Activated CD4-positive, alpha-beta memory T cell treated with anti-CD3 and anti-CD28 coated beads for 36 hours (primary cell): ENCODE data around the gene NOS3. TPM values are rescaled to one million over a fixed set of nuclear protein-coding genes. Genes with fewer than 3 reads are reported as not detected.

ENCODE experiments used
- CTCF ChIA-PET: fragments of 350-600 bp; sonication (Branson Sonifier 250); formaldehyde crosslinking; loops from one replicate; lab custom pipeline; 2021; ENCODE audit warnings: antibody characterized with exemption, inconsistent platforms; lab: Charles Lee
- POLR2A ChIA-PET: fragments of 350-600 bp; sonication (Branson Sonifier 250); formaldehyde crosslinking; loops from one replicate; lab custom pipeline; 2021; ENCODE audit warnings: antibody characterized with exemption; lab: Charles Lee
- DNase-seq: peaks from one replicate; pipeline ENCODE4 v3.0.0-alpha.2; 2020
- H3K27ac Mint-ChIP-seq: one replicate; pipeline ENCODE4 v1.8.0; 2021; ENCODE audit warnings: mixed read lengths
- H3K27me3 Mint-ChIP-seq: one replicate; pipeline ENCODE4 v1.8.0; 2021; ENCODE audit warnings: mixed read lengths
- H3K36me3 Mint-ChIP-seq: one replicate; pipeline ENCODE4 v1.8.0; 2021; ENCODE audit warnings: mixed read lengths
- H3K4me1 Mint-ChIP-seq: one replicate; pipeline ENCODE4 v1.8.0; 2021; ENCODE audit warnings: low read depth, mixed read lengths
- H3K4me3 Mint-ChIP-seq: one replicate; pipeline ENCODE4 v1.8.0; 2021; ENCODE audit warnings: mild to moderate bottlenecking, mixed read lengths
- H3K9me3 Mint-ChIP-seq: one replicate; pipeline ENCODE4 v1.8.0; 2021; ENCODE audit warnings: mixed read lengths
- intact Hi-C: fragments of 100-400 bp; cut with micrococcal nuclease; formaldehyde crosslinking; loops from one replicate; pipeline ENCODE4 v1.15.1; 2023
- total RNA-seq, 2 experiments: library from RNA; stranded (reverse); gene quantifications; one replicate each; pipeline ENCODE4 v1.2.3, GENCODE V29; 2021

Gene NOS3
- 10 to 100 TPM; 10.4 to 13.2 TPM for total RNA-seq

DNA sequence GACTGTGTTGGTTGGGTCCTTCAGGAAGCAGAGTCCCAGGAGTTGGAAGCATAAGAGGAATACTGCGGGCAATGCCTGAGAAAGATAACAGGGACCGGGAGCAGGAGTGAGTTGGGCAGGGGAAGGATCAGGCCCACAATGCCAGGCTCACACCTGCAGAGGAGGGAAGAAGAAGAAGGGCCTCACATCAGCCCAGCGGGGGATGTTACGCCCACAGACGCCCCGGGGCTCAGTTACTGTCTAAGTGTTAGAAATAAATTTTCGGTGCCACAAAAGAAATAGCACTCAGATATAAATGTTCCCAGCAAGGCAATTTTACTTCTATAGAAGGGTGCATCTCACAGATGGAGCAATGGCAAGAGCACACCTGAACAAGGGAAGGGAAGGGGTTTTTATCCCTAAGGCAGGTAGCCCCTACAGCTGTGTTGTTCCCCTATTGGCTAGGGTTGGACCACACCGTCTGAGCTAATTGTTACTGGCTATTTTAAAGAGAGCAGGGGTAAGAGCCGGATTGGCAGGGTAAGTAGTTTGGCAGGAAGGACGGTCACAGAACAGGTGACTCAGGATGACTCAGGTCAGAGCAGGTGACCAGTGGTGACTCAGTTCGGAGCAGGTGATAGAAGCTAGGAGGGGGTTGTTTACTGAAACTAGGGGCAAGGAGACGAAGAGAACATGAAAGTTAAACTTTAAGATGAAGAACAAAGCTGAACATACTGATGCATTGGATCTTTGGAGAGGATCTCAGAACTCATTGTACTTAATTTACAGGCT lies at the start of gene NOS3:
NOS3 (plus strand) TSS at position 602 of the 771 bp plus-strand sequence. CDS start 2,787 bp downstream, outside the sequence.
- DNase-seq = no peak
- Mint-ChIP-seq H3K36me3 (peaks cover 3% of the 10 kb centered on the region), H3K4me3 (no peak within 1 kb of the TSS), H3K27ac (no peak within 1 kb of the TSS), H3K27me3 (no peaks in the 10 kb centered on the region), H3K4me1 (peaks cover 34% of the 10 kb centered on the region), H3K9me3 (peaks cover 25% of the 10 kb centered on the region)
- ChIA-PET POLR2A (no interaction called here), CTCF (interaction anchor here (0.8 to 7.4 kb wide), 6 partner anchors 10 to 114 kb away, joined by 3 to 53 read pairs (median 10); no protein-coding TSS in a partner anchor)
- intact Hi-C loops = no loop called here

DNA sequence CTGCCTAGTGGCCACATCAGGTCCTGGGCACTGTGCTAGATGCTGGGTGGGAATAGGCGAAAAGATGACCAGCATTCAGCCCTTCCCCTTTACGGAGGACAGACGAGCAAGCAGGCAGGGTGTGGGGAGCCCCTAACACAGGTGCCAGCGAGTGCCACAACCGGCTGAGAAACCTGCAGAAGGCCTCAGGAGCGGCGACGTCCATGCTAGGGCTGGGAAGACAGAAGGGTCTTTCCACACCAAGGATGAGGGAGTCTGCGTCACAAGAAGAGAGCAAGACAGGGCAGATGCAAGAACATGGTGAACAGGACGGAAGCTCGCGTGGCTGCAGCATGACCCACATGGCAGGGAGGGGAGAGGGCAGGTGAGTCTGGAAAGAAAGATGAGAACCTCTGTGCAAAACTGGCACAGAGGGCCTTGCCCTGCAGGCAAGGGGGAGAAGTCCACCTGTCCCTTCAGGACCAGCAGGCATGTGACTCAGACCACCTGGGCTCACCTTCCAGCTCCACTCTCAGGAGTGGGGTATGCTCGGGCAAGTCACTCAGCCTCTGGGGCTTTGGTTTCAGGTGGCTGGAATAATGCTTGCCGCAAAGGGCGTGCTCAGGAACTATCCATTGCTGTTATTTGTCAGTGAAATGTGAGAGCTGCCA lies 49.3 kb upstream of the NOS3 start:
- Mint-ChIP-seq H3K4me3 (no peak overlapping the region), H3K9me3 (no peaks in the 10 kb centered on the region), H3K27ac (no peak overlapping the region), H3K27me3 (peaks cover 3% of the 10 kb centered on the region), H3K36me3 (no peaks in the 10 kb centered on the region), H3K4me1 (peaks cover 40% of the 10 kb centered on the region)
- intact Hi-C loops = no loop called here
- DNase-seq = no peak
- POLR2A ChIA-PET = no interaction called here
- CTCF ChIA-PET = interaction anchor here (1.3 to 1.7 kb wide), 3 partner anchors 21 to 183 kb away, joined by 5 to 8 read pairs (median 6); no protein-coding TSS in a partner anchor

DNA sequence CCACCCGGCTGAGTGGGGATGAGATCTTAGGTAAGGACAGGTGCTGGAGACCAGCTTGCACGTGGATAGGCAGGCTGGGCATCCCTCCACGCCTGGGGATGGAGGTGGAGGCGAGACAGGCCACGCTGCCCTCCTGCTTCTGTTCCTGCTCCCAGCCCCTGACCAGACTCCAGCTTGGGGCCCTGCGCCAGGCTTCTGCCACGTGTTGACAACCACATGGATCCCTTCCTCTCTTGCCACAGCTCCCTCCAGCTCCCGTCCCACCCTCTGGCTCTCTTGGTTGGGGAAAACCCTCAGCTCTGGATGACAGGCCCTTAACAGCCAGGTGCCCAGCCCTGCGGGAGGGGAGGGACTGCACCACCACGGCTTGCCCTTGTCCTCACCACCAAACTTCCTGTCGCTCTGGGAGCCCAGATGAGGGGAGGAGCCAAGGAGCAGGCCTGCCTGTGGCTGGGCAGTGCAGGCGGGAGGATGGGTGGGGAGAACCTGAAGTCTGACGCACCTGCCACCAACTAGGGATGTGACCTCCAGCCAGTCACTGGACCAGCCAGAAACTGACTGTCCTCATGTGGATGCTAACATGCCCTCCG lies 48.7 kb upstream of the NOS3 start:
- Mint-ChIP-seq H3K27me3 (peaks cover 3% of the 10 kb centered on the region), H3K9me3 (no peaks in the 10 kb centered on the region), H3K27ac (no peak overlapping the region), H3K36me3 (no peaks in the 10 kb centered on the region), H3K4me3 (no peak overlapping the region), H3K4me1 (peaks cover 40% of the 10 kb centered on the region)
- ChIA-PET POLR2A (interaction anchor here (1.1 kb wide), 1 partner anchor 12 kb away, joined by 3 read pairs; no protein-coding TSS in a partner anchor), CTCF (interaction anchor here (1.3 to 1.7 kb wide), 3 partner anchors 20 to 182 kb away, joined by 5 to 8 read pairs (median 6); no protein-coding TSS in a partner anchor)
- intact Hi-C loops = no loop called here
- DNase-seq = peak; percentile 74

DNA sequence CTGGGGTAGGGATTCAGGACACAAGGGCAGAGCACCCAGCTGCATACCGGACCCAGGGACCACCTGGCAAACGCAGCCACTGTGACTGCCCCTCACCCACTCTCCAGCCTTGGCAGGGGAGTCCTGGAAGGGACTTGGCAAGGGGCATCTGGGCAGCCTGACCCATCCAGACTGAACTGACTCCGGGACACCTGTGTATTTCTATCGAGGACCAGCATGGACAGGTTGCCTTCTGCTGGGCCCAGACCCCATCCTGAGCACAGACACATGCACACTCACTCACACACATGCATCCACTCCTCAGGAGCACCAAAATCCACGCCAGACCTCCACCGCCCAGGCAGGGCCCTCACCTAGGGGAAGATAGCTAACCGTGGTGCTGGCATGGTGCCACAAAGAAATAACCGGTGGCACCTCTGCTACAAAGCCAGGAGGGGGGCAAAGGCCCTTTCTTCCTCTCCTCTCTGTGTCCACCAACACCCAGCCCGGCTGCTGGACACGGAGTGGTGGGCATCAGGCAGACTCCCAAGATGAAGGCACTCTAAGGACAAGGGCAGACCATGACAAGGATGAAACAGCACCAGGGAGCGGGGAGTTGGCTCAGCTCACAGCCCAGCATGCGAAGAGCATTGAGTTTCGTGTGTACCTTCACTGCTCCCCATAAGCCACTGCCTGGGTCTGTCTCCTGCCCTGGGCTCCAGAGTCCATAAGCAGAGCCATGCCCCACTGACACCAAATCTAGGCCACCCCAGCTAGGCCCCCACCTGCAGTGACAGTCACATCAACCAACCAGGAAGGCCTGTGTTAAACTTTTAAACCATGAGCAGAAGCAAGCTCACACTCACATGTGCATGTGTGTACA lies 48.0 kb upstream of the NOS3 start:
- Mint-ChIP-seq H3K4me3 (no peak overlapping the region), H3K9me3 (no peaks in the 10 kb centered on the region), H3K4me1 (peaks cover 33% of the 10 kb centered on the region), H3K36me3 (no peaks in the 10 kb centered on the region), H3K27me3 (peaks cover 3% of the 10 kb centered on the region), H3K27ac (no peak overlapping the region)
- POLR2A ChIA-PET = interaction anchor here (1.1 kb wide), 1 partner anchor 11 kb away, joined by 3 read pairs; no protein-coding TSS in a partner anchor
- DNase-seq = peak; percentile 8
- intact Hi-C loops = no loop called here
- CTCF ChIA-PET = interaction anchor here (1.3 to 1.7 kb wide), 3 partner anchors 20 to 181 kb away, joined by 5 to 8 read pairs (median 6); no protein-coding TSS in a partner anchor

DNA sequence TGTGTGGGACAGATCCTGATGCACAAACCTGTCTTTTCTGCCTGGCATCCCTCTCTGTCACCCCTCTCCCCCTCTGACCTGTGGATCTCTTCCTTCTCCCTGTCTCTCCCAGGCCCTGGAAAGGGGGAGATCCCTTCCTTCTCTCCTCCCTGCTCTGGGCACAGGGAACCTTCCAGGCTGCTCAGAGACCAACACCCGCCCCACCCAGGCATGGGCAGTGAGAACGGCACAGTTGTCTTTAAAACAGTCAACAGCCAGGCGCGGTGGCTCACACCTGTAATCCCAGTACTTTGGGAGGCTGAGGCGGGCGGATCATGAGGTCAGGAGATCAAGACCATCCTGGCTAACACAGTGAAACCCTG lies 47.4 kb upstream of the NOS3 start:
- Mint-ChIP-seq H3K27me3 (peaks cover 6% of the 10 kb centered on the region), H3K9me3 (no peaks in the 10 kb centered on the region), H3K36me3 (no peaks in the 10 kb centered on the region), H3K27ac (no peak overlapping the region), H3K4me3 (no peak overlapping the region), H3K4me1 (peaks cover 27% of the 10 kb centered on the region)
- intact Hi-C loops = no loop called here
- ChIA-PET CTCF (interaction anchor here (1.7 kb wide), 1 partner anchor 19 kb away, joined by 5 read pairs; no protein-coding TSS in a partner anchor), POLR2A (interaction anchor here (1.1 kb wide), 1 partner anchor 10 kb away, joined by 3 read pairs; no protein-coding TSS in a partner anchor)
- DNase-seq = no peak

DNA sequence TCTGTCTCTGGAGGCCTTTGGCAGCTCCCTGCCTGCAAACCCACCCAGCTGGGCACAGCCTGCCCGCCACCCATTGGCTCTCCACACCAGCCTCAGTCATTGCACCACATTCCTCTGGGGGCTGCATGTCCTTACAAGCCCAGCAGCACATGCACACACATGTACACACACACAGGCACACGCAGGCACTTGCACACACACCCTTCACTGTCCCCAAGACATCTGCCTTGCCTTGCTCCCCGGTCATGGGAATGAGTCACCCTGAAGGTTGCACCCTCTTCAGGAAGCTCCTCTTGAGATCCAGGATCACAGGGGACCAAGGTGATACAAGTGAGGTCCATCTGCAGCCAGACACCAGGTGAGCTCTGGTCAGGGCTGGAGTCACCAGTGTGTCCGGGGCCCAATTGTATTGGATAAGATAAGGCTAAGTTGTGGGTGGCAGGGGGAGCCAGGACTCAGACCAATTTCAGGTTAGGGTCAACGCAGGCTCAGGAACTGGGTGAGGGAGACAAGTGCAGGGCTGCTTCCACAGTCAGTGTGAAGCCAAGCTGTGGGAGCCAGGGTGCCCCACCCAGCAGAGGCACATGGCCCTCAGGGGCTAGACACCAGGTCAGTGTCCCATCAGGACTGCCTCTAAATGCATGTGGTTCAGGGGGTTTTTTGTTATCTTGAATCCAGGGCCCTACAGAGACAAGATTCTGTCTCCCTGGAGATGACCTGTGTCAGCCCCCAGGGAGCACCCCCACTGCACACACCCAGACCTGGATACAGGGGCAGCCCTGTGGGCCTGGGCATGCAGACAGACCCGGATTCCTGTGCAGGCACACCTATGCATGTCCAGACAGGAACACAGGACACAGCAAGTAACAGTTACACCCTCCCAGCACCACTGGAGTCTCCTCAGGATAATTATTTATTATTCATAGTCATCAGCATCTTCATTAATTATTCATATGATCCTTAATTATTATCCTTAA lies 46.5 kb upstream of the NOS3 start:
- CTCF ChIA-PET = interaction anchor here (1.1 kb wide), 1 partner anchor 68 kb away, joined by 3 read pairs; no protein-coding TSS in a partner anchor
- Mint-ChIP-seq H3K36me3 (no peaks in the 10 kb centered on the region), H3K27ac (no peak overlapping the region), H3K4me1 (peaks cover 21% of the 10 kb centered on the region), H3K27me3 (peaks cover 10% of the 10 kb centered on the region), H3K4me3 (no peak overlapping the region), H3K9me3 (no peaks in the 10 kb centered on the region)
- DNase-seq = no peak
- POLR2A ChIA-PET = no interaction called here
- intact Hi-C loops = no loop called here

DNA sequence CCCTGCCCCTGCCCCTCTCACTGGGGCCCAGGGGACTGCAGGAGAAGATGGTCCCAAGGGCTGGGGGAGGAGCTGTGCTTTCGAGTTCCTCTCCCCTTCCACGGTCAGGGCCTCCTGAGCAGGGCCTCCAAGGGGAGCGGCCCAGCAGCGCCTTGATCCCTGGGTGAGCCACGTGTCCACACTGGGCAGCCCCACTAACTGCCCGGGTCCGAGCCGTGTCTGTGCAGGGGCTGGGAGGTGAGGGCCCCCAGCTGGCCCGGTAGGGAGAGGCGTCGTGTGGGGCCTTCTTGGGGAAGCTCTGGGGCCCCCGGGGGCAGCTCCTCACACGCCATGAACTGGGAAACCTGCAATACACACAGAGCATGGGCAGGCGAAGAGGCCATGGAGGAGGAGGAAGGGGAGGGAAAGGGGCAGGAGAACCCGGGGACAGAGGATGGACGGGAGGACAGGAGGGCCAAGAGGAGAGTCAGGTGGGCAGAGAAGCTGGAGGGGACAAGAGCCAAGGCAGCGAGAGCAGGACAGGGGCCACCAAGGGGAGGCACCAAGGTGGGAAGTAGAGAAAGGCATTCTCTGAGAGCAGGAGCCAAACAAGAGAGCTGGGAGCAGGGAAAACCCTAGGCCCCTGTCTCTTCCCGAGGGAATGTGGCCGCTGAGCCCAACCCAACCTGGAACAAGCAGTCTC lies 45.5 kb upstream of the NOS3 start:
- Mint-ChIP-seq H3K4me1 (peaks cover 20% of the 10 kb centered on the region), H3K36me3 (no peaks in the 10 kb centered on the region), H3K9me3 (no peaks in the 10 kb centered on the region), H3K27me3 (peaks cover 10% of the 10 kb centered on the region), H3K4me3 (no peak overlapping the region), H3K27ac (no peak overlapping the region)
- ChIA-PET CTCF (interaction anchor here (1.1 to 1.6 kb wide), 2 partner anchors 41 to 69 kb away, joined by 3 to 5 read pairs; no protein-coding TSS in a partner anchor), POLR2A (no interaction called here)
- intact Hi-C loops = no loop called here
- DNase-seq = no peak

DNA sequence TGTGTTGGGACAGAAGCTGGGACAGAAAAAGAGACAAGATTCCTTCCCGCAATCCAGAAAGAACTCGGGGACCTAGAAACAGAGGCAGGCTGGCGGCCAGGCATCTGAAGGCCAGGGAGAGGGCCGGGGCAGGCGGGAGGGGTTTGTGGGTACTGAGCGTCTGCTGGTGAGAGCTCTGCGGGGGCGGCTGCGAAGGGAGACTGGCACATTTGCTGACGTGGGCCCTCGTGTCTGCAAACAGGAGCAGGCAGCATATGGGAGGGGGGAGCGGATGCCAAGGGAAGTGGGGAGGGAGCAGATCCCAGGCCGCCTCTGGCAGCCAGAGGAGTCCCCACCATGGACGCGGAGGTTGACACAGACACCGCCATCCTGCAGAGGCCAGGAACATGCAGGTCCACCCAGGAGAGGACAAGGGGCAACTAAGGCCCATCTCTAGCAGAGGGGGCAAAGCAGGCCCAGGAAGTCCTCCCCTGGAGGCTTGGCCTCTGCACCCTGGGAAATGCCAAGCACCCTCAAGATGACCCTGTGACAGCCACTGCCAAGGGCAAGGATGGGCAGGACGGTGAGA lies 44.9 kb upstream of the NOS3 start:
- Mint-ChIP-seq H3K27me3 (peaks cover 10% of the 10 kb centered on the region), H3K36me3 (no peaks in the 10 kb centered on the region), H3K9me3 (no peaks in the 10 kb centered on the region), H3K4me1 (peaks cover 20% of the 10 kb centered on the region), H3K27ac (no peak overlapping the region), H3K4me3 (no peak overlapping the region)
- ChIA-PET CTCF (interaction anchor here (1.1 to 1.6 kb wide), 2 partner anchors 40 to 69 kb away, joined by 3 to 5 read pairs; no protein-coding TSS in a partner anchor), POLR2A (no interaction called here)
- intact Hi-C loops = no loop called here
- DNase-seq = no peak

DNA sequence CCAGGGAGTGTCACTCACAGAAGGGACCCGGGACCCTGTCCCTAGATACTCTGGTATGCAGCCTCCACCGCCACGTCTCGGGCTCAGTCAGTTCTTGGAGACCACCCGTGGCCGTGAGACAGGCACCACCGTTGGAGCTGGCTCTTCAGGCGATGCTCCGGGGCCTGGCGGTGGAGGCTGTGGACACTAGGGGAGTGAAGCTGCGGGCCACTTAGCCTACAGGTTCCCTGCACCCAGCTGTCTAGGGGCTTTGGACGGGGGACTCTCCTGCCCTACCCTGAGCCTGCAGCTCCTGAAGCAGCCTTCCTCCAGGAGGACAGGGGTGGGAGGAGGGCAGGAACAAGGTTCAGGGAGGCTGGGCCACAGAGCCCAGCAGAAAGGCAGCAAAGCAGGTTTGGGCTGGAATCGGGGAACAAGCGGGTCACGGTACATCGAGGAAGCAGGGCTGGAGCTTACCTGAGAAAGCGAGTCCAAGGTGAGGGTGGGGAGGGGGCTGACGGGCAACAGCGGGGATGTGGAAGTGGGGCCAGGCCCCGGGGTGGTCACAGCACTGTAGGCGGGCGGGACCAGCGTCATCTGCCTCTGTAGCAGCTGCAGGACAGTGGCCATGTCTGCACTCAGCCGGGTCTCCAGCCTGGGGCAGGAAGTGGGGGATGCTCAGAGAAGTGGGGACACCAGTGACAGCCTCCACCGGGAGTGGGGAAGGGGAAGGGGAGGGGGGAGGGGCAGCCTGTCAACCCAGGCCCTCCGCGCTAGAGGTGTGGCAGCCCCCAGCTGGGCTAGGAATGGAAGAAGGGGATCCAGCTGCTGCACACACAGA lies 44.2 kb upstream of the NOS3 start:
- peaks cover 15% of the 10 kb centered on the region for H3K4me1 Mint-ChIP-seq
- DNase-seq = no peak
- H3K4me3 Mint-ChIP-seq = no peak overlapping the region
- POLR2A ChIA-PET = no interaction called here
- intact Hi-C loops = no loop called here
- CTCF ChIA-PET = interaction anchor here (0.6 to 2.3 kb wide), 4 partner anchors 12 to 168 kb away, joined by 3 to 6 read pairs (median 4); no protein-coding TSS in a partner anchor
- H3K27me3 Mint-ChIP-seq = peaks cover 10% of the 10 kb centered on the region
- H3K27ac Mint-ChIP-seq = no peak overlapping the region
- peaks cover 2% of the 10 kb centered on the region for H3K36me3 Mint-ChIP-seq
- H3K9me3 Mint-ChIP-seq = no peaks in the 10 kb centered on the region
